Nephron progenitor cell (in vitro differentiated cells): ENCODE measurements around the gene SMYD2.

ENCODE experiments used
- DNase-seq: peaks from one replicate; pipeline ENCODE4 v3.0.0; 2021
- H3K27ac Mint-ChIP-seq: 2 replicates; pipeline ENCODE4 v1.8.0; 2021; ENCODE audit warnings: mild to moderate bottlenecking, moderate library complexity, mixed read lengths
- H3K27me3 Mint-ChIP-seq: 2 replicates; pipeline ENCODE4 v1.8.0; 2021; ENCODE audit warnings: mild to moderate bottlenecking, low read depth, mixed read lengths; ENCODE audit not compliant: poor library complexity
- H3K36me3 Mint-ChIP-seq: 2 replicates; pipeline ENCODE4 v1.8.0; 2021; ENCODE audit warnings: low read depth, mixed read lengths
- H3K4me1 Mint-ChIP-seq: 2 replicates; pipeline ENCODE4 v1.8.0; 2021; ENCODE audit warnings: mixed read lengths
- H3K4me3 Mint-ChIP-seq: 2 replicates; pipeline ENCODE4 v1.8.0; 2021; ENCODE audit warnings: mild to moderate bottlenecking, moderate library complexity, mixed read lengths
- H3K9me3 Mint-ChIP-seq: 2 replicates; pipeline ENCODE4 v1.8.0; 2021; ENCODE audit warnings: mild to moderate bottlenecking, moderate library complexity, mixed read lengths
- CTCF ChIP-seq: fragments of 200-600 bp; sonication (generic); IDR thresholded peaks from 2 replicates; pipeline ENCODE4 v1.5.0; 2021; ENCODE audit warnings: antibody characterized with exemption

The SMYD2 gene

GRCh38 chr1:214377886-214378285 is 96.9 kb downstream of the SMYD2 start:
- Mint-ChIP-seq H3K27ac (no peak overlapping the region), H3K9me3 (no peaks in the 10 kb centered on the region), H3K36me3 (peaks cover 91% of the 10 kb centered on the region), H3K4me3 (no peak overlapping the region), H3K27me3 (no peaks in the 10 kb centered on the region), H3K4me1 (peaks cover 77% of the 10 kb centered on the region)
- no peak for DNase-seq
- no peak for TF ChIP-seq CTCF

- TF ChIP-seq CTCF = no peak
- Mint-ChIP-seq H3K27me3 (no peaks in the 10 kb centered on the region), H3K36me3 (peaks cover 91% of the 10 kb centered on the region), H3K27ac (no peak overlapping the region), H3K4me1 (peaks cover 73% of the 10 kb centered on the region), H3K9me3 (no peaks in the 10 kb centered on the region), H3K4me3 (no peak overlapping the region)
- no peak for DNase-seq
Observed at GRCh38 chr1:214378492-214378891, 97.5 kb downstream of the SMYD2 start.

GRCh38 chr1:214379236-214379970 is 98.4 kb downstream of the SMYD2 start:
- no peak overlapping the region for H3K4me3 Mint-ChIP-seq
- peaks cover 3% of the 10 kb centered on the region for H3K27me3 Mint-ChIP-seq
- H3K36me3 Mint-ChIP-seq = peaks cover 91% of the 10 kb centered on the region
- DNase-seq = no peak
- no peaks in the 10 kb centered on the region for H3K9me3 Mint-ChIP-seq
- TF ChIP-seq CTCF = no peak
- peak overlapping the region; percentile 81 for H3K27ac Mint-ChIP-seq
- H3K4me1 Mint-ChIP-seq = peaks cover 64% of the 10 kb centered on the region

- Mint-ChIP-seq H3K4me1 (peaks cover 60% of the 10 kb centered on the region), H3K27me3 (peaks cover 5% of the 10 kb centered on the region), H3K27ac (peak overlapping the region; percentile 81), H3K9me3 (no peaks in the 10 kb centered on the region), H3K36me3 (peaks cover 93% of the 10 kb centered on the region), H3K4me3 (peak overlapping the region; percentile 26)
- DNase-seq = peak; percentile 49
- no peak for TF ChIP-seq CTCF
Observed at GRCh38 chr1:214380396-214380795, 99.4 kb downstream of the SMYD2 start.

- no peak for TF ChIP-seq CTCF
- H3K9me3 Mint-ChIP-seq = no peaks in the 10 kb centered on the region
- peaks cover 92% of the 10 kb centered on the region for H3K36me3 Mint-ChIP-seq
- H3K27me3 Mint-ChIP-seq = peaks cover 5% of the 10 kb centered on the region
- DNase-seq = no peak
- H3K27ac Mint-ChIP-seq = peak overlapping the region; percentile 81
- H3K4me3 Mint-ChIP-seq = peak overlapping the region; percentile 16
- H3K4me1 Mint-ChIP-seq = peaks cover 54% of the 10 kb centered on the region
Observed at GRCh38 chr1:214380986-214381695, 100.2 kb downstream of the SMYD2 start.
